HG03066 (cell line): Measurements from ENCODE around the gene TAF1B.

Experiments used
- ATAC-seq: cut with Tn5 transposase; IDR thresholded peaks from one replicate; pipeline ENCODE4 v1.9.1; 2021; ENCODE audit warnings: low read depth; ENCODE audit not compliant: unreplicated experiment

TAF1B gene

GRCh38 chr2:9959262-9959661 is 116.0 kb downstream of the TAF1B start:
- no peak for ATAC-seq

- no peak for ATAC-seq
Measured at GRCh38 chr2:9961013-9961412, 117.7 kb downstream of the TAF1B start.

DNA sequence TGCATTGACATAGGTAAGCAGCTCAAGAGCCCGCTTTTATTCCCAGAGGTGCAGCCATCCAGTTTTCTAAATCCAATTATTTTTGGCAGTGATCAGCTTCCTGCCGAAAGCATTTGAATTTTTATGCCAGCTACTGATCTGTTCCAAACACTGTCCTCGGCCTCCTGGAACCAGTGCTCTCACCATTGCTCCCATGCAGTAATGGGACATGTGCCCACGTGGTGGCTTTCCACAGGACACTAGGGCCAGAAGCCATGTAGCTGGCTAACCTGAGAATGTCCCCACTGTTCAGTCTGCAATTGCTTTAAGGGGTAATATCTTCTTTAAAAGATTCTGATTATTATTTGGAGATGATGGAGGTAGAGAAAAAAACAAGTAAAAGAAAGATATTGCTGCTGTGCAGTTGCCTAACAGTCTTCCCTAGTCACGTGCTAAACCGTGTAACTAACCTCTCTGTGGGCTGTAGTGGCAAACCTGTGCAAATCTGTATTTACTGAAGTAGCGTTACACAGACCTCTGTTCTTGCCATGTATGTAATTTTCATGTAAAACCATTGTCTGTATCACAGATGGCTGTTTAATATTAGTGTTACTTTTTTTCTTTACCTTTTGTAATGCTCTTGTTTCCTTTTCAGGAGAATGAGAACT is 121.2 kb downstream of the TAF1B start:
- ATAC-seq: no peak

GRCh38 chr2:9965119-9965822 is 122.0 kb downstream of the TAF1B start:
- no peak for ATAC-seq

- ATAC-seq: no peak
Measured at GRCh38 chr2:9966491-9967022, 123.3 kb downstream of the TAF1B start.

GRCh38 chr2:9967053-9967775 is 123.9 kb downstream of the TAF1B start:
- ATAC-seq: no peak

- ATAC-seq: no peak
Measured at GRCh38 chr2:9968553-9969497, 125.6 kb downstream of the TAF1B start.

- ATAC-seq: no peak
Measured at GRCh38 chr2:9970200-9971044, 127.1 kb downstream of the TAF1B start.

DNA sequence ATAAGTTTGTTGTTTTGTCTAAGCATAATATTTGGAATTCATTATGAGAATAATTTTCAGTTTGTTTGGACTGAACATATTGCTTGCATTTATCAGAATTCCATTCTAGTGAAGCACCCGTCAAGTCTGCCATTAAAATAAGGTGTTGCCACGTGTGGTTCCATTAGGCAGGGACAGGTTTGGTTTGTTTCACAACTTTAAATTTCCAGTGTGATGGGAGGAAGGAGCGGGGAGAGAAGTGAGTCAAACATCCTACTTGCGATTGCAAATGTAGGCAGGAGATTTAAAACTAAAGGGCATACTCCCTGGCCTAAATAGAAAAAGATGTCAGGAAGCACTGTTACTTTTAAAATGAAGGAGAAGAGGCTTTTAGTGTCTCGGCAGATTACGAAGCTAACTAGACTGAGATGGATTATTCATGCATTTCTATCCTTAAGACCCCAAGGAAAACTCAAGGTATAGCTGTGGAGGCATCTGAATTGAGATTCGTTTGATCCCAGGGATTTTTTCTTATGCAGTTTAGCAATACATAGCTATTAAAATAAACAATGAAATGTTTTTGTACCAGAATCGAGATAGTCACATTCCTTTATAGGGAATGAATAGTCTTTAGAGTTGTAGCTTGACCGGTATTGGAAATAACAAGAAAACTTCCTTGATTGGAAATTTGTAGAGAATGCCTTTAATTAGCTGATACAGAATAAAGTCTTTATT is 128.0 kb downstream of the TAF1B start:
- ATAC-seq: no peak

DNA sequence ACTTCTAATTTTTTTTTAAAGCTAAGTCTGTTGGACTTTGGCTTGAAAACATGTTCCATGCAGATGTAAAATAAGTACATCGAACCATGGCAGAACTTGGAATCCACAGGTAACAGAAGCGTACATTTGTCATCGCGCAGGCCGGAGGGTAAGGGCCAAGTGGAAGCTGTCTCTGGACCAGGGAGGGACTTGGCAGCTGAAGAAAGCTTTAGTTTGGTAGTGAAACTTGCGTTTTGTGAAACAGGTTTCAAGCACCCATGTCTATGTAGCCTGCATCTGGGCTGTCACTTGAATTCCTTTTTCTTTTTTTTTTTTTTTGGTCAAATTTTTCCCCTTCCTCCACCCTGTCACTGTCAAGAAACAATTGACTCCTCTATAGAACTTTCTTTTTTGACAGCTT is 128.6 kb downstream of the TAF1B start:
- no peak for ATAC-seq

DNA sequence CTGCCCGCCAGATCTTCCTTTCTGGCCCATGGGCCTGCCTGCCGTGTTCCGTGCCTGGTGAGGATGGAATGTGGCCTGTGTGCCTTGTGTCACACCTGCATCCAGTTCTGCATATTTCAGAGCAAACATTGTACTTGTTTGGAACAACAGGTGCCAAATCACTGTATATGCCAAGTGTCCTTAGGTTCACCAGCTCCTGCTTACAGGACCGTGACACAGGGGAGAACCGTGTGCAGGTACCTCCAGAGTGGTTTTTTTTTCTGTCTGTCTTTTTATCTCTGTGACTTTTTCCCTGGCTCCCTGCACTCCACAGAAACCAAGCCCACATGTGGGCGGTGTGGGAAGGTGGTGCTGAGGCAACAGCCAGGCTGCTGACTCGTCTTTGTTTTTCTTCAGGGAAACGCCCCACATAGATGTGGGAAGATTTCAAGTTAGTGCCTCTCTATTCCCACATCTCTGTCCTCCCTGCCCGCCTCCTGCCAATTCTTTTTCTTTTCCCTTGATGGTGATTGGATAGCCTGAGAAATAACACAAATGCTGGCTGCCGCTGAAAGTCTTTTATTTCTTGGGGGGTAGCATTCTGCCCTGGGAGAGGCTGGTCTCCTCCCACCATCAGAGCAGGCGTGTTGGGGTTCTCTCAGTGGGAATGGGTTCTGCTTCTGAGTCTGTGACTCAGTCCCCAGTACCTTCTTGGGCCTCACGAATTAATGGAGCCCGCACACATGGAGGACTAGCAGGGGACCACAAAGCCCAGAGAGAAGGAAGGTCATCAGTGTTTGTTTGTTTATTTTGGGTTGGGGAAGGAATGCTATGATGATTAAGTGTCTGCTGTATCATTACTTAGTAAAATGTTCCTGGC is 129.6 kb downstream of the TAF1B start:
- no peak for ATAC-seq

- no peak for ATAC-seq
Measured at GRCh38 chr2:9973690-9974089, 130.4 kb downstream of the TAF1B start.

DNA sequence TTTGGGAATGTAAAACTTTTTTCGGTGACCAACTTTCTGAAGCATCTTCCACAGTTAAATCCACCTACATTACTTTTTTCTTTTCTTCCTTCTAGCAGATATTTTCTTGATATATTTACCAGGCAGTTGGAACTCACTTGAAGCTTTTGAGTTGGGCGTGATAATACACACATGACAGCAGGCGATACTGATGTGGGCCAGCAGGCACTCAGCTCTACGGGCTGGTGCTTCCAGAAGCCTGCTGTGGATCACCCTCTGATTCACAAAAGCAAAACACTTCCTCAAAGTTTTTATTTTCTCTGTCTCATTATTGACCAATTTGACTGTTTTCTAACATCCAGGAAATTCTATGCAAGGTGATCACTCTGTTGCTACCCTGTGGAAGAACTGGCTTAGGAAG is 131.1 kb downstream of the TAF1B start:
- ATAC-seq: no peak

DNA sequence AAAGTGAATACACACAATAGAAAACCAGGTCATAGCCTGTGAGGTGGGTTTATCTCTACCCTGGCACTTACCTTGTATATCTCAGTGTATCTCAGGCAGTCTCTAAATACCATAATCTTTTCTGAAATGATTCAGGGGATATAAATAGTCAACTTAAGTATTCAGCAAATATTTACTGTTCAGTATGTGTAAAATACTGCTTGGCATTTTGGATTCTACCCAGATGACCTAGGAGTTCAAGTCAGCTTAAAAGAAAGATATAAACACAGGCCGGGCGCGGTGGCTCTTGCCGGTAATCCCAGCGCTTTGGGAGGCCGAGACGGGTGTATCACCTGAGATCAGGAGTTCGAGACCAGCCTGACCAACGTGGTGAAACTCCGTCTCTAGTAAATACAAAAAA is 132.1 kb downstream of the TAF1B start:
- no peak for ATAC-seq

DNA sequence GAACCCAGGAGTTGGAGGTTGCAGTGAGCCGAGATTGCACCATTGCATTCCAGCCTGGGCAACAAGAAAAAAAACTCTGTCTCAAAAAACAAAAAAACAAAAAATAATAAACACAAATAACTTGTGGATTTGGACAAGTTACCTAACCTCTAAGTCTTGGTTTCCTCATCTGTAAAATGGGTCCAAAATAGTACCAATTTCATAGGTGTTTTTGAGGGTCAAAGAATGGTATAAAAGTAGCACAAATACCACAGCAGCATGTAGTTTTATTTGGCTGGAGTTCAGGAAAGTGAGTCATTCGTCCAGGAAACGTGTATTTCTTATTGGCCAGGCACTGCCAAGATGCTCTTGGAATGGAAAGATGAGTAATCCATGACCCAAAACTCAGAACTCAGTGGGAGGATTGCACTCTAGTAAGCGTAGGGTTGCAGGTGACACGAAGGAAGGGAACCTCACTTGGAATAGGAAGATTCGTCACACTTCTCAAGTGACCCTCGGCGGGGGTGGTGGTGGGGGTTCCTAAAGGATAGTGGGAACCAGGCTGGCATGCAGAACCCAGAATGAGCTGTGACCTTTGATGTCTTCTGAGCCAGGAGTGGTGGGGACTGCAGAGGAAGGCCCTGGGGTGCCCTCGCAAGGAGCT is 132.7 kb downstream of the TAF1B start:
- no peak for ATAC-seq

DNA sequence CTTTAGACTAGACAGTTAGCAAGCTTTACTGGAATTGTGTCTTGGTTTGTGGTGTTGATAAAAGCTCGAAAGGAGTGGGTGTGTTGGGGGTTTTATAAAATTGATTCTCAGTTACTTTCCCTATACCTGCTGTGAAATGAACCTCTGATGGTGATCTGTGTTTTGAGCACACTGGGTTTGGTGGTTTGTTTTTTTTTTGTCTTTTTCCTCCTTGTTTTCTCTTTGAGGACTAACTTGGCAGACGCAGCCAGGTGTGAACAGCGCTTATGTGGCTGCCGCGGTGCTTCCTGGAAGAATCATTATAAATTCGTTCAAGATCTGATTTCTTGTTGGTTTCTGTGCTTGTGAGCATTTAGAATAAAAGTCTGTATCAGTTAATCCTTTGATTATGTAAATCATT is 136.7 kb downstream of the TAF1B start:
- ATAC-seq: no peak

GRCh38 chr2:9980520-9980919 is 137.2 kb downstream of the TAF1B start:
- no peak for ATAC-seq

GRCh38 chr2:9981655-9982054 is 138.4 kb downstream of the TAF1B start:
- ATAC-seq: no peak
